HEK293T (cell line): ENCODE data around the gene ACCSL.

Experiments used
- CTCF ChIA-PET: fragments of 350-600 bp; formaldehyde crosslinking; extraction: SDS; loops from one replicate; lab custom pipeline; 2021; ENCODE audit warnings: antibody characterized with exemption, inconsistent platforms; lab: Yijun Ruan, JAX
- POLR2A ChIA-PET: fragments of 350-600 bp; formaldehyde crosslinking; extraction: SDS; loops from one replicate; lab custom pipeline; 2020; ENCODE audit warnings: antibody characterized with exemption, inconsistent platforms; lab: Yijun Ruan, JAX
- DNase-seq: peaks from one replicate; pipeline ENCODE4 v3.0.0; 2012; ENCODE audit warnings: mixed read lengths; ENCODE audit errors: extremely low spot score
- ARNT ChIP-seq: fragments of 450-650 bp; IDR thresholded peaks from 2 replicates; pipeline ENCODE4 v1.6.1; 2017; ENCODE audit warnings: mild to moderate bottlenecking
- BHLHE40 ChIP-seq: fragments of 450-650 bp; IDR thresholded peaks from 2 replicates; pipeline ENCODE4 v1.6.1; 2016; ENCODE audit warnings: mild to moderate bottlenecking, moderate library complexity, borderline replicate concordance
- CTBP1 ChIP-seq: fragments of 450-650 bp; IDR thresholded peaks from 2 replicates; pipeline ENCODE4 v1.6.1; 2016; ENCODE audit warnings: borderline replicate concordance
- ELF4 ChIP-seq: fragments of 450-650 bp; IDR thresholded peaks from 2 replicates; pipeline ENCODE4 v1.6.1; 2017; ENCODE audit warnings: antibody characterized with exemption
- FOXA1 ChIP-seq: fragments of 450-650 bp; IDR thresholded peaks from 2 replicates; pipeline ENCODE4 v1.6.1; 2016; ENCODE audit warnings: mild to moderate bottlenecking
- FOXK2 ChIP-seq: fragments of 450-650 bp; IDR thresholded peaks from 2 replicates; pipeline ENCODE4 v1.6.1; 2016; ENCODE audit warnings: mild to moderate bottlenecking
- FOXM1 ChIP-seq: fragments of 450-650 bp; IDR thresholded peaks from 2 replicates; pipeline ENCODE4 v1.6.1; 2017; ENCODE audit warnings: mild to moderate bottlenecking, borderline replicate concordance
- HDGF ChIP-seq: fragments of 450-650 bp; IDR thresholded peaks from 2 replicates; pipeline ENCODE4 v1.6.1; 2017; ENCODE audit warnings: antibody characterized with exemption, borderline replicate concordance
- L3MBTL2 ChIP-seq: fragments of 450-650 bp; conservative IDR thresholded peaks from 2 replicates; pipeline ENCODE4 v1.6.1; 2016; ENCODE audit warnings: mild to moderate bottlenecking
- LEF1 ChIP-seq: fragments of 450-650 bp; IDR thresholded peaks from 2 replicates; pipeline ENCODE4 v1.6.1; 2017; ENCODE audit warnings: mild to moderate bottlenecking, borderline replicate concordance
- NFRKB ChIP-seq: fragments of 450-650 bp; IDR thresholded peaks from 2 replicates; pipeline ENCODE4 v1.6.1; 2016; ENCODE audit warnings: mild to moderate bottlenecking, moderate library complexity
- PKNOX1 ChIP-seq: fragments of 450-650 bp; IDR thresholded peaks from 2 replicates; pipeline ENCODE4 v1.6.1; 2016
- SP1 ChIP-seq: fragments of 450-650 bp; IDR thresholded peaks from 2 replicates; pipeline ENCODE4 v1.6.1; 2017
- SUZ12 ChIP-seq: fragments of 450-650 bp; IDR thresholded peaks from 2 replicates; pipeline ENCODE4 v1.6.1; 2016; ENCODE audit warnings: mild to moderate bottlenecking
- TARDBP ChIP-seq: fragments of 450-650 bp; IDR thresholded peaks from 2 replicates; pipeline ENCODE4 v1.6.1; 2016
- ZNF384 ChIP-seq: fragments of 450-650 bp; IDR thresholded peaks from 2 replicates; pipeline ENCODE4 v1.6.1; 2016

ACCSL gene

GRCh38 chr11:44094260-44094868 lies 46.6 kb downstream of the ACCSL start:
- DNase-seq, result peak; percentile 75
- TF ChIP-seq ARNT (no peak), SUZ12 (no peak), NFRKB (no peak), PKNOX1 (no peak), ELF4 (no peak), FOXA1 (no peak), FOXK2 (no peak), SP1 (no peak), LEF1 (no peak), FOXM1 (no peak), CTBP1 (no peak), BHLHE40 (no peak), HDGF (no peak), ZNF384 (no peak), TARDBP (no peak), L3MBTL2 (no peak)
- ChIA-PET CTCF (interaction anchor here (0.6 to 3.0 kb wide), 11 partner anchors 10 to 543 kb away, joined by 3 to 16 read pairs (median 3); no protein-coding TSS in a partner anchor), POLR2A (no interaction called here)

- TF ChIP-seq L3MBTL2 (no peak), LEF1 (no peak; the same call in 1 of the 2 replicates), ELF4 (no peak), TARDBP (no peak), SP1 (no peak), NFRKB (no peak), BHLHE40 (no peak)
- ChIA-PET CTCF (interaction anchor here (0.6 to 3.0 kb wide), 7 partner anchors 9 to 516 kb away, joined by 3 to 16 read pairs (median 3); no protein-coding TSS in a partner anchor), POLR2A (interaction anchor here (0.5 to 0.7 kb wide), 4 partner anchors 9 to 499 kb away, joined by 3 to 4 read pairs (median 3); no protein-coding TSS in a partner anchor)
- DNase-seq, result peak; percentile 95
These were observed 48.0 kb downstream of the ACCSL start, which contains the start of gene EXT2 for GRCh38 chr11:44095506-44096359. TSS of gene EXT2 (plus strand) at chr11:44095678. CDS start at chr11:44107713, 12,035 bp downstream.

GRCh38 chr11:44096360-44097185 lies 48.8 kb downstream of the ACCSL start:
- CTCF ChIA-PET, result no interaction called here
- DNase-seq, result no peak
- TF ChIP-seq FOXK2, result no peak
- TF ChIP-seq ZNF384, result no peak
- no peak for TF ChIP-seq ARNT
- TF ChIP-seq FOXA1, result no peak
- no peak for TF ChIP-seq CTBP1
- TF ChIP-seq LEF1, result no peak
- TF ChIP-seq SUZ12, result no peak
- no peak for TF ChIP-seq TARDBP
- TF ChIP-seq HDGF, result no peak
- no peak for TF ChIP-seq FOXM1
- no peak for TF ChIP-seq BHLHE40
- no peak for TF ChIP-seq L3MBTL2
- no peak for TF ChIP-seq ELF4
- TF ChIP-seq NFRKB, result no peak
- no peak for TF ChIP-seq SP1
- no peak for TF ChIP-seq PKNOX1
- POLR2A ChIA-PET, result no interaction called here

- TF ChIP-seq FOXM1 (no peak), LEF1 (no peak), ELF4 (no peak), L3MBTL2 (no peak), HDGF (no peak), BHLHE40 (no peak), SUZ12 (no peak), PKNOX1 (no peak), CTBP1 (no peak), FOXK2 (no peak), FOXA1 (no peak), SP1 (no peak)
- no peak for DNase-seq
- CTCF ChIA-PET, result no interaction called here
- POLR2A ChIA-PET, result no interaction called here
These were observed 50.0 kb downstream of the ACCSL start for GRCh38 chr11:44097821-44098220.

GRCh38 chr11:44101098-44101497 lies 53.3 kb downstream of the ACCSL start:
- TF ChIP-seq SP1, result no peak
- no peak for TF ChIP-seq HDGF
- CTCF ChIA-PET, result interaction anchor here (1.9 kb wide), 1 partner anchor 9 kb away, joined by 9 read pairs; no protein-coding TSS in a partner anchor

More at GRCh38 chr11:44101098-44101497, 53.3 kb downstream of the ACCSL start:
- DNase-seq, result no peak
- POLR2A ChIA-PET, result no interaction called here
